GM12872 (cell line): Measurements from ENCODE around the gene TANGO2.

Source experiments
- TF ChIP-seq, protein P1 (sequence below): IDR thresholded peaks from 3 replicates; pipeline ENCODE4 v1.5.1; 2011; ENCODE audit warnings: low read depth, mild to moderate bottlenecking, low read length, moderate library complexity; ENCODE audit not compliant: insufficient read depth

Gene TANGO2

DNA sequence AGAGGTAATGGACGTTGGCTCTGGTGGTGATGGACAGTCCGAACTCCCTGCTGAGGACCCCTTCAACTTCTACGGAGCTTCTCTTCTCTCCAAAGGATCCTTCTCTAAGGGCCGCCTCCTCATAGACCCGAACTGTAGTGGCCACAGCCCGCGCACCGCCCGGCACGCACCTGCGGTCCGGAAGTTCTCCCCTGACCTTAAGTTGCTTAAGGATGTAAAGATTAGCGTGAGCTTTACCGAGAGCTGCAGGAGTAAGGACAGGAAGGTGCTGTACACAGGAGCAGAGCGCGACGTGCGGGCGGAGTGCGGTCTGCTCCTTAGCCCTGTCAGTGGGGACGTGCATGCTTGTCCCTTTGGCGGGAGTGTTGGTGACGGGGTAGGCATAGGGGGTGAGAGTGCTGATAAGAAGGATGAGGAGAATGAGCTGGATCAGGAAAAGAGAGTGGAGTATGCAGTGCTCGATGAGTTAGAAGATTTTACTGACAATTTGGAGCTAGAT lies 65.2 kb downstream of the TANGO2 start:
- TF ChIP-seq, protein P1, sequence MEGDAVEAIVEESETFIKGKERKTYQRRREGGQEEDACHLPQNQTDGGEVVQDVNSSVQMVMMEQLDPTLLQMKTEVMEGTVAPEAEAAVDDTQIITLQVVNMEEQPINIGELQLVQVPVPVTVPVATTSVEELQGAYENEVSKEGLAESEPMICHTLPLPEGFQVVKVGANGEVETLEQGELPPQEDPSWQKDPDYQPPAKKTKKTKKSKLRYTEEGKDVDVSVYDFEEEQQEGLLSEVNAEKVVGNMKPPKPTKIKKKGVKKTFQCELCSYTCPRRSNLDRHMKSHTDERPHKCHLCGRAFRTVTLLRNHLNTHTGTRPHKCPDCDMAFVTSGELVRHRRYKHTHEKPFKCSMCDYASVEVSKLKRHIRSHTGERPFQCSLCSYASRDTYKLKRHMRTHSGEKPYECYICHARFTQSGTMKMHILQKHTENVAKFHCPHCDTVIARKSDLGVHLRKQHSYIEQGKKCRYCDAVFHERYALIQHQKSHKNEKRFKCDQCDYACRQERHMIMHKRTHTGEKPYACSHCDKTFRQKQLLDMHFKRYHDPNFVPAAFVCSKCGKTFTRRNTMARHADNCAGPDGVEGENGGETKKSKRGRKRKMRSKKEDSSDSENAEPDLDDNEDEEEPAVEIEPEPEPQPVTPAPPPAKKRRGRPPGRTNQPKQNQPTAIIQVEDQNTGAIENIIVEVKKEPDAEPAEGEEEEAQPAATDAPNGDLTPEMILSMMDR = no peak

DNA sequence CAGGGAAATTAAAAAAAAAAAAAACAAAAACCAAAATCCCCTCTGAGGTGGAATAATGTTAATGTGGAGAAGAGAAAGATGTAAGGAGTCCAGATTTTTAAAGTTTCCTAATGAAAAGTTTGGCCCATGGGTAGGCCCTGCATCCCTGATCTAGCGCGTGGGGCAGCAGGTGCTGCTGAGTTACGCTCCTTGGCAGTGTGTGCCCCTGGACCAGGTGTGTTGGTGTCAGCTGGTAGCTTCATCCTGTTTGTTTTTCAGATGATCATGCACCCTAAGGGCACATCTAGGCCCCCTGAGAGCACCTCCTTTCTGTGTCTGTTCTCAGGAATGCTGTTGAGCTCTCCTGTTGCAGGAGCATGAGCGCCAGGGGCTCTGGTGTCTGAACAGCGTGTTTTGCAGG lies 65.9 kb downstream of the TANGO2 start:
- TF ChIP-seq, protein P1 = no peak

DNA sequence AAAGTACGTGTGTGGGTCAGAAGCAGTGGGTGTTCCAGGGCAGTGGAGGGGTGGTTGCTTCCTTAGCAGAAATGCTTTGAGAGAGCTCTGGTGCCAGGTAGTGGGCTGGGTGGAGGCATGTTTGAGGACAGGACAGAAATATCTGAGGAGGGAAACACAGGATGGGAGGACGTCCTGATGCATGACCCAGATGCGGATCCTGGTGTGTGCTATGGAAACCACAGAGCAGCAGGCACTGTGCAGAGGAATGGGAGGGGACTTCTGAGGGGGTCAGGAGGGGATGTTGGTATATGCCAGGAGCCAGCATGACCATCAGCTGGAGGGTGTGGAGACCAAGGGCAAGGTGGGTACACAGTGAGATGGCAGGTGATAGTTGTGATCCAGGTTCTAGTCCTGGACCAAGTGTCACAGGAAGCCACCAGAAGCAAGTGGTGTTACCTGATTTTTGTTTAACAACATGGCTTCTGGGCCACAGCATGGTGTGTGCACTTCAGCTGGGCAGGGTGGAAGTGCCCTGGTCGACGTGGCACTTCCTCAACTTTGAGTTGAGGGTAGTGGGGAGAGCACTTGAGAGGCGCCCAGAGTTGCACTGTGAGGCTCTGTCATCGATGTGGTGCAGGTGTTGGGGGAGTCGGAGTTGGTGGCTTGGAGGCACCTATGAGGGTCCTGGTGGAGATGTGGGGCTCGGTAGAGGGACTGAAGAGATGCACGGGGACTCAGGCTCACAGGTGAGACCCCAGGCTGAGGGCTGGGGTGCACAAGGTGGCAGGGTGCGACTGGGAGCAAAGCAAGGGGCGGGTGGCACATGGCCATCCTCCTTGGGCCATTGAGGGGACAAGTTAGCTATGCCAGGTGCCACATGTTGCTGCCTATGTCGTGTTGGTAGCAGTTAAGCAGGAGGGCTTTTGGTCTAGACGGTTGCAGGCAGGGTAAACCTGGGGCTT lies 66.7 kb downstream of the TANGO2 start:
- TF ChIP-seq, protein P1 = no peak

DNA sequence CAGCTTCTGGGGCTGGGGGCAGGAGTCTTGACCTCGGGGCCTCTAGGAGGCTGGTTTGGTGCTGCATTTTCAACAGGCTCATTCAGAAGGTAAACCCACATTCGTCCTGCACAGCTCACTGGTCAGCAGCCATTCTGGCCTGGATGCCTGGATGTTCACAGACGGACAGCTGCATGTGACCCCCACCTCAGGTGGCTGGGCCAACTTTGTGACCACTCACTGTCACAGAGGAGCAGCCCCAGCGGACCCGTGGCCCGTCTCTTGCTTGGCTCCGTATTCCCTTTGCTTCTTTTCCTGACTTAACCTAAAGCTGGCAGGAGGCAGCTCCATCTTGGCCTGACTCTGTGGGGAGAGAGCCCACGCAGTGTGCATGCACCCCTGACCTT lies 67.3 kb downstream of the TANGO2 start:
- TF ChIP-seq, protein P1 = no peak

DNA sequence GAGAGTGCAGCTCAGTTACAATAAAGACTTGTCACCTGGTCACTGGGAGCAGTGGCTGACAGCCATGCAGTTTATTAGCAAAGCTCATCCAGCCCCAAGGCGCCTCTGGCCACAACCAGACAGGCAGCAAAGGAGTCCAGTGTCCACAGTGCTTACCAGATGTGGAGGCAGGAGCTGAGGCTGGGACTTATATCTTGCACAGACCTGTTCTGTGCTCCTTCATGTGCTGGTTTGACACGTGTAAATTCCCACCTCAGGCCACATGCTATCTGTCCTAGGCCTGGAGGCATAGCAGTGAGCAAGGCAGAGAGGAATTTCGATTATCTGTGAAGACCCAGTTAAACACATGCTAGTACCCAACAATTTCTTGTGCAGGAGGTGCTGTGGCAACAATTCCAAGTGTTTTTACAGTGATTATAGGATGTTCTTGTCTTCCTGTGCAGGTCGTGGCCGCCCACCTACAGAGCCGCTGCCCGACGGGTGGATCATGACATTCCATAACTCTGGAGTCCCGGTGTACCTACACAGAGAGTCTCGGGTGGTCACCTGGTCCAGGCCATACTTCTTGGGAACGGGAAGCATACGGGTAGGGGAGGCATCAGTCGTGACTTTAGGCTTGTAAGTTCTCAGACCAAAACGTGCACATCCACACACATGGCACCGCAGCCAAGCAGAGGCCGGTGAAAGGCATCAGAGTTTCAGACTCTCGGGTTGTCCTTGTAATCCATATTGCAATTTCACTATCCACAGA lies 68.5 kb downstream of the TANGO2 start:
- TF ChIP-seq, protein P1 = no peak

DNA sequence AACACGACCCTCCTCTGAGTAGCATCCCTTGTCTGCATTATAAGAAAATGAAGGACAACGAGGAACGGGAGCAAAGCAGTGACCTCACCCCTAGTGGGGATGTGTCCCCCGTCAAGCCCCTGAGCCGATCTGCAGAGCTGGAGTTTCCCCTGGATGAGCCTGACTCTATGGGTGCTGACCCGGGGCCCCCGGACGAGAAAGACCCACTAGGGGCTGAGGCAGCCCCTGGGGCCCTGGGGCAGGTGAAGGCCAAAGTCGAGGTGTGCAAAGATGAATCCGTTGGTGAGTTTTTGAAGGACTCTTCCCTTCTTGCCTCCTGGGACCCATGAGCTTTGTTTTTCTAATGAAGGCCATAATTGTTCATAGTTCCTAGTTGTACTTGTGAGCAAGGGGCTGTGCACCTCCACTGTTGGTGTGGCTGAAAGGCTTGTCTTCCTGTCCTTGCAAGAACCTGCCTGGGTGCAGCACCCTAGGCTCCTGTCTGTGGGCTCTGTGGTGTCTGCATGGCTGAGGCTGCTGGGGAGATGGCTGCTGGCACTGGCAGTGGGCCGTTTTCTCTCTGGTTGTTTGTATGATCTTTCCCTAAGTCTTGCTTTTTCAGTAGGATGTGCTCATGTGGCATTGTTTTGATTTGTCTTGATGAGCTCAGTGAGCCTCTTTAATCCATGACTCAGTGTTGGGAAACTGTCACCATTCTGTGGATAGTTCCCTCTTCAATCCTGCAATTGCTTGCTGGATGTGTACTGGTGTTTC lies 69.2 kb downstream of the TANGO2 start:
- TF ChIP-seq, protein P1 = no peak

DNA sequence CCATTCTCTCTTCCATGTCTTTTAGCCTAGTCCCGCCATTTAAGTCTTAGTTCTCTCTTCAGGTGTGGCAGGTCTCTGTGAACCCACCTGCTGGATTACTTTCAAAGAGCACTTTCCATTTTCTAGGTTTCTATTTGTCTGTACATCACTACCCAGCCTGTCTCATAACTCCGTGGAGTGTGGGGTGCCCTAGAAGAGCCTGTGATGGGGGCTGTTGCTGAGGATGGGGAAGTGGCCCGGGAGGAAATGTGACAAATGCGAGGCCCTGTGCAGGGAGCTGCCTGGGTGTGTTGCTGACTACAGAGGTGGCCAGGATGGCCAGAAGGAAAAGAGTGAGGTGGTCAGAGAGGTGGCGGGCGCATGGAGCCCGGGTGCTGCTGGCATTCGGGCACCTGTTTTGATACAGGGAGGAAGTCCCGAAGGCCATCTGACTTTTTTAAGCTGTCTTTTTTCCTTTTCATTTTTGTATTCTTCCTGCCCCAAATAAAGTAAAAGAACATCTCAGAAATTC lies 69.9 kb downstream of the TANGO2 start:
- TF ChIP-seq, protein P1 = no peak
